NCI-H345 (cell line): ENCODE results near the gene LUZP2.
A peak's percentile ranks its signal among the peaks of the same experiment; 100 is the strongest.
"Not testable (repeated sequence)": the region's sequence is repeated elsewhere in the genome, so short reads cannot be mapped to it uniquely, and the experiment has no call there.

Source experiments
- DNase-seq: peaks from one replicate; lab custom pipeline; 2025; lab: John Stamatoyannopoulos, UW

The LUZP2 gene

DNA sequence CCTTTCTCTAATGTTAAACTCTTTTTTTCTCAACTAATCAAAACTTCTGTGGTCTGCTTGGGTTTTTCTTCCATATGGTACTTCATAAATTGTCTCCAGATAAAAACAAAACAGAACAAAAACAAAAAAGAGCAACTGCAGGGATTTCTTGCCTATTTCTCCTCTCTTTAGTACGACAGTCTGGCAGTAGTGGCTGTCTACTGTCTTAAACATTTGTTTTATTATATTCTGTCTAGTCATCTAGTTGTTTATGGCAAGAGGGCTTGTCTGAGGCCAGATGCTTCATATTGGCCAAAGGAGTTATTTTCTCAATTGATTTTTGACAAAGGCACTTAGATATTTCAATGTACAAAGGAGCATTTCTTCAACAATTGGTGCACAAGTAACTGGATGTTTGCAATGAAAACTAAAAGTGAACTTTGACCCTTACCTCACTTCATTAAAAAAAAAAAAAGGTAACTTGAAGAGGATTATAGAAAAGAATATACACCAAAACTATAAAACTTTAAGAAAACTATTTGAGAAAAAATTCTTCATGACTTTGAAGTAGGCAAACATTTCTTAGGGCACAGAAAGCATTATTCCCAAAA lies 404.2 kb downstream of the LUZP2 start:
- no peak for DNase-seq

DNA sequence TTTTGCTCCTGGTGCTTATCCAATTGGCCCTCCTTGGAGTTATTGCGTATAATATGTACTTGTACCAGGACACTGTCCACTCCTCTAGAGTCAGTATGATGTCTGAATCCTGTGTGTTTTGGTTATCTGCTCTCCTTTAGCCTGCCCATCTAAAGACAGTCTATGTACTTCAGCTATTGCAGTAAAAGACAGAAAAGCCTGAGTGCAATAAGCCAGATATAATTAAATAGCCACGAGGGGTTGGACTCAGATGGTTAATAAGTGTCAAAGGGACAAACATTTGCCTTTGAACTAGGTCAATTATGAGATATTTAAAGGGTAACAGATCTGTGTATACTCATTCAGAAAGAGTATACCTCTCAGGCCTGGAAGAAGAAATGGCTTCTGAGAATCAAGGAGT lies 406.7 kb downstream of the LUZP2 start:
- no peak for DNase-seq

DNA sequence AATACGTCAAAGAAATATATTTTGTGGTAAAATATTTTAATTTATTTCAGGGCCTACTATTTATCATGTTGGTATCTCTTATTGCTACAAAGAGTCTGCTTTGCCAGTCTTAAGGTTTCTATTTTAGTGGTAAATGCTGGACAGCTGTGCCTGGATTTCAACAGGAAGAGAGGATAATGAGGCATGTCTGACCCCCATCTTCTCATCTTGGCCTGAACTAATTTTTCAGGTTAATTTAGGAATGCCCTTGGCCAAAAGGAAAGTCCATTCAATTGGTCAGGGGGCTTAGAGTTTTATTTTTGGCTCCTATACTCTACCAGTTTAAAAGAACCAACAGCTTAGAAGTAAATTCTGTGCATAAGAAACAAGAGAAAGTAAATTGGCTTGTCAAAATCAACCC lies 428.2 kb downstream of the LUZP2 start:
- DNase-seq, result no peak

- DNase-seq, result peak; percentile 96
Measured at GRCh38 chr11:24932110-24933000, 435.5 kb downstream of the LUZP2 start.

- peak; percentile 24 for DNase-seq
Measured at GRCh38 chr11:24934733-24935439, 438.0 kb downstream of the LUZP2 start.

GRCh38 chr11:24944891-24945290 lies 448.0 kb downstream of the LUZP2 start:
- no peak for DNase-seq

GRCh38 chr11:24949406-24949805 lies 452.6 kb downstream of the LUZP2 start:
- DNase-seq, result peak; percentile 50

DNA sequence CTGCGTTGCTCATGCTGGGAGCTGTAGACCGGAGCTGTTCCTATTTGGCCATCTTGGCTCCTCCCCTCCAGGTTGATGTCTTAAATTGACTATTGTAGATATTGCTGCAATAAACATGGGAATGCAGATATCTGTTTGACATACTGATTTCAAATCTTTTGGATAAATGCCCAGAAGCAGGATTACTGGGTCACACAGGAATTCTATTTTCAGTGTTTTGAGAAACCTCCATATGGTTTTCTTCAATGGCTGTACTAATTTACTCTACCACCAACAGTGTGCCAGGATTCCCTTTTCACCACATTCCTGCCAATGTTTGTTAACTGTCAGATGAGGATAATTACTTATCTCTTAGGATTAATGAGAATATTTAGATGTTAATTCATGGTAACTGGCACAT lies 467.0 kb downstream of the LUZP2 start:
- DNase-seq, result no peak

GRCh38 chr11:24965748-24966147 lies 468.9 kb downstream of the LUZP2 start:
- no peak for DNase-seq

DNA sequence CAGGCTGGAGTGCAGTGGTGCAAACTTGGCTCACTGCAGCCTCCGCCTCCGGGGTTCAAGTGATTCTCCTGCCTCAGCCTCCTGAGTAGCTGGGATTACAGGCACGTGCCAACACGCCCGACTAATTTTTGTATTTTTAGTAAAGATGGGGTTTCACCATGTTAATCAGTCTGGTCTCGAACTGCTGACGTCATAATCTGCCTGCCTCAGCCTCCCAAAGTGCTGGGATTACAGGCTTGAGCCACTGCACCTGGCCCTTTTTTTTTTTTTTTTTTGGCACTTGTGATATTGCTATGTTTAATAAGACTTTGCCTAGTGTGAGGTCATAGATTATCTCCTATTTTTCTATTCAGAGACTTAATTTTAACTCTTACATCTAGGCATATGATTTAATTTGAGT lies 497.1 kb downstream of the LUZP2 start:
- DNase-seq, result not testable (repeated sequence)

- DNase-seq, result not testable (repeated sequence)
Measured at GRCh38 chr11:24999929-25000328, 503.1 kb downstream of the LUZP2 start.

- DNase-seq, result no peak
Measured at GRCh38 chr11:25037431-25037830, 540.6 kb downstream of the LUZP2 start.

GRCh38 chr11:25038131-25038530 lies 541.3 kb downstream of the LUZP2 start:
- no peak for DNase-seq

- no peak for DNase-seq
Measured at GRCh38 chr11:25039165-25039564, 542.3 kb downstream of the LUZP2 start.

GRCh38 chr11:25048632-25049031 lies 551.8 kb downstream of the LUZP2 start:
- no peak for DNase-seq

- no peak for DNase-seq
Measured at GRCh38 chr11:25052844-25053243, 556.0 kb downstream of the LUZP2 start.

- DNase-seq, result no peak
Measured at GRCh38 chr11:25057861-25058260, 561.0 kb downstream of the LUZP2 start.

GRCh38 chr11:25065746-25066145 lies 568.9 kb downstream of the LUZP2 start:
- no peak for DNase-seq

DNA sequence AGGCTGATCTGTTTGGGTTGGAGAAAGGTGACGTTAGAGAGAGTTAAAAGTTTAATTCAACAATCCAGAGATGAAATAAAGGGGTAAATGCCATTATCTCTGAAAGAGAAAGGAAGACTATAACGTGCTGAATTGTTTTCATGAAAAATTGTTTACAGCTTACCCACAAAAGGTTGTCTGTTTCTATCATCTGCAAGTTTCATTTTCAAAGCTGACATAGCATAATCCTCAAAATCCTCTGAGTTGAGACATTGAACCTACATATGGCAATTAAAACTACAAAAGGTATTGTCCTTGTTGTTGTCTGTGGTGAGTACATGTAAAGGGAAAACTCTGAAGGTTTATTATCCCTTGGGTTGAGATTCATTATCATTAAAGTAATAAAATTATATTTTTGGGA lies 569.9 kb downstream of the LUZP2 start:
- DNase-seq, result no peak

GRCh38 chr11:25068451-25068850 lies 571.6 kb downstream of the LUZP2 start:
- no peak for DNase-seq

GRCh38 chr11:25094085-25094802 lies 597.4 kb downstream of the LUZP2 start:
- no peak for DNase-seq

DNA sequence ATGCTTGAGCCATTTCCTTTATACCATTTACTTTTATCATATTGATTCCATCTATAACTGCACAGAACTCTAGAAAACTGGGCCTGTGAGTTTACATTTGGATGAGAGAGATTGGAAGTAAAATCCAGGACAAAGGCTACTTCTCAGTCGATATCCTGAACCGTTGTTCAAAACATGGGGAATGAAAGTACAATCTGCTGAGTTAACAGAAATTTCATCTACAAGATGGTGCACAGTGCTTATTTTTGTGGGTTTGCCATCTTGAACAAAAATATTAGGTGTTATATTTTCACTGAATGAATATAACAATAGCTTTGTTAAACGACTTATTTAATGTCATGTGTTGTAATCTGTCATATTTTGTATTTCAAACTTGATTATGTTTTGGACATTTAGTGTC lies 622.6 kb downstream of the LUZP2 start:
- no peak for DNase-seq
